Measurements from ENCODE around the gene MYO7B. TPM values are rescaled to one million over a fixed set of nuclear protein-coding genes. Genes with fewer than 3 reads are reported as not detected.
A peak's percentile ranks its signal among the peaks of the same experiment; 100 is the strongest.

MYO7B gene
- total RNA-seq, 4 donors from 2014 or later, result 0.12 to 1.3 (median 0.42) TPM

- DNase-seq (ENCODE audit: low spot score) (no peak), ATAC-seq (ENCODE audit: low FRiP score) (no peak)
- no peak for TF ChIP-seq CTCF (IDR thresholded peaks at IDR 0.05)
Observed at GRCh38 chr2:127660291-127660578, 124.8 kb downstream of the MYO7B start.

- TF ChIP-seq CTCF (IDR thresholded peaks at IDR 0.05), result no peak
- no peak for DNase-seq (ENCODE audit: low spot score)
- no peak for ATAC-seq (ENCODE audit: low FRiP score)
Observed at GRCh38 chr2:127661072-127661649, 125.7 kb downstream of the MYO7B start.

- DNase-seq (ENCODE audit: low spot score) (no peak), ATAC-seq (ENCODE audit: low FRiP score) (no peak)
- TF ChIP-seq CTCF (IDR thresholded peaks at IDR 0.05), result no peak
Observed at GRCh38 chr2:127661949-127662510, 126.5 kb downstream of the MYO7B start.

GRCh38 chr2:127662937-127663565, 127.6 kb downstream of the MYO7B start:
- DNase-seq (ENCODE audit: low spot score) (peak; percentile 18), ATAC-seq (ENCODE audit: low FRiP score) (no peak)
- TF ChIP-seq CTCF (IDR thresholded peaks at IDR 0.05), result no peak

- TF ChIP-seq CTCF (IDR thresholded peaks at IDR 0.05), result no peak
- no peak for DNase-seq (ENCODE audit: low spot score)
- ATAC-seq (ENCODE audit: low FRiP score), result no peak
Observed at GRCh38 chr2:127663566-127664064, 128.1 kb downstream of the MYO7B start.

- peak; percentile 22 for DNase-seq (ENCODE audit: low spot score)
- ATAC-seq (ENCODE audit: low FRiP score), result no peak
- TF ChIP-seq CTCF (IDR thresholded peaks at IDR 0.05), result no peak
Observed at GRCh38 chr2:127664065-127664894, 128.8 kb downstream of the MYO7B start.

Measured in omental fat pad (tissue), 4 donors.